ENCODE results near the gene BMPR1A.

DNA sequence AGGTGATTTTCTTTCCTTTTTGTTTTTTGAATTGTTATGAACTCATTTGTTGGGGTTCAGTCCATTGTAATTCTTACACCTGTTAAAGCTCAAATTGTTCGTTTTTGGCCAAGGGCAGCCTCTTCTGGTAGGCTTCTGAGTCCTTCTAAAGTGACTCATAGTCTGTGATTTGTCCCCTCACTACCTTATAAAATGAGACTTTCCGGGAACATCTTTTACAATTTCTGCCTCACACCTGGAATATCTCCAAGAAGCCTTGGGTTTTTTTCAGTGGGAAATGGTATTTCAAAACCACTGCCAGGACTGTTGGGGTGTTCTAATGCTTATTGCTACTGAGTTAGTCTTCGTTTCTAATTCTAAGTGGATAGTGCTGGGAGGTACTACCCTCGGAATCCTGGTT is 56.7 kb downstream of the BMPR1A start:
- TF ChIP-seq, protein P1, sequence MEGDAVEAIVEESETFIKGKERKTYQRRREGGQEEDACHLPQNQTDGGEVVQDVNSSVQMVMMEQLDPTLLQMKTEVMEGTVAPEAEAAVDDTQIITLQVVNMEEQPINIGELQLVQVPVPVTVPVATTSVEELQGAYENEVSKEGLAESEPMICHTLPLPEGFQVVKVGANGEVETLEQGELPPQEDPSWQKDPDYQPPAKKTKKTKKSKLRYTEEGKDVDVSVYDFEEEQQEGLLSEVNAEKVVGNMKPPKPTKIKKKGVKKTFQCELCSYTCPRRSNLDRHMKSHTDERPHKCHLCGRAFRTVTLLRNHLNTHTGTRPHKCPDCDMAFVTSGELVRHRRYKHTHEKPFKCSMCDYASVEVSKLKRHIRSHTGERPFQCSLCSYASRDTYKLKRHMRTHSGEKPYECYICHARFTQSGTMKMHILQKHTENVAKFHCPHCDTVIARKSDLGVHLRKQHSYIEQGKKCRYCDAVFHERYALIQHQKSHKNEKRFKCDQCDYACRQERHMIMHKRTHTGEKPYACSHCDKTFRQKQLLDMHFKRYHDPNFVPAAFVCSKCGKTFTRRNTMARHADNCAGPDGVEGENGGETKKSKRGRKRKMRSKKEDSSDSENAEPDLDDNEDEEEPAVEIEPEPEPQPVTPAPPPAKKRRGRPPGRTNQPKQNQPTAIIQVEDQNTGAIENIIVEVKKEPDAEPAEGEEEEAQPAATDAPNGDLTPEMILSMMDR (conservative IDR thresholded peaks at IDR 0.05), result no peak
- no peak for TF ChIP-seq ZFX (IDR thresholded peaks at IDR 0.05)

Measured in C4-2B (cell line).